Measurements from ENCODE around the gene TOR1B.

DNA sequence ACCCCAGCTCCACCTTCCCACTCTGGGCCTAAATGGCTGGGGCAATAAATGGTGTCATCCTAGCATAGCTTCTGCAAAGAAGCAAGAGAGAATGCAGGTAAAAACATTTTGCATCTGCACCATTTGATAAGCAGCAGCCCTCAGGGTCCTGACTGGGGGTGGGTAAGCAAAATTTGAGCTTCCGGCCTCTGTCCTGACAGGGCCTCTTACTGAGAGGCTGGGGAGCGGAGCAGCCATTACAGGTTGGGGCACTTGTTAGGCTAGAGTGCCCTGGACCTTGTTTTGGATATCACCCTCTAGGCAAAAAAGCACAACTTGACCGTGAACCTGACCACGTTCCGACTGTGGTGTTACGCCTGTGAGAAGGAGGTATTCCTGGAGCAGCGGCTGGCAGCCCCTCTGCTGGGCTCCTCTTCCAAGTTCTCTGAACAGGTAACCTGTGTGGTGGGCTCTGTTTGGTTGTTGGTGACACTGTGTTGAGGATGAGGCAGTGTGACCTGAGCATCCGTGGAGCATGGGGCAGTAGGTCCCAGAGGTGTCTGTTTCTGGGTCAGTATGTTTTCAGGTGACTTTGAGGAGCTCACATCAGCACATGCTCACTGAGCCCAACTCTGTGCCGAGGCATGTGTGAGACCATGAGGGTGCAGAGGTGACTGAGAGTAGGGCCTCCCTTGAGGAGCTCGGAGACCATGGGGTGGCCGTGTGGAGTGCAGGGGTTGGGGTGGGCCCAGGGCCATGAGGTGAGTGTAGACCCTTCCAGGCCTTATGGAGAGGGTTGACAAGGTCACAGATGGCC is 55.4 kb downstream of the TOR1B start:
- TF ChIP-seq, protein P1, sequence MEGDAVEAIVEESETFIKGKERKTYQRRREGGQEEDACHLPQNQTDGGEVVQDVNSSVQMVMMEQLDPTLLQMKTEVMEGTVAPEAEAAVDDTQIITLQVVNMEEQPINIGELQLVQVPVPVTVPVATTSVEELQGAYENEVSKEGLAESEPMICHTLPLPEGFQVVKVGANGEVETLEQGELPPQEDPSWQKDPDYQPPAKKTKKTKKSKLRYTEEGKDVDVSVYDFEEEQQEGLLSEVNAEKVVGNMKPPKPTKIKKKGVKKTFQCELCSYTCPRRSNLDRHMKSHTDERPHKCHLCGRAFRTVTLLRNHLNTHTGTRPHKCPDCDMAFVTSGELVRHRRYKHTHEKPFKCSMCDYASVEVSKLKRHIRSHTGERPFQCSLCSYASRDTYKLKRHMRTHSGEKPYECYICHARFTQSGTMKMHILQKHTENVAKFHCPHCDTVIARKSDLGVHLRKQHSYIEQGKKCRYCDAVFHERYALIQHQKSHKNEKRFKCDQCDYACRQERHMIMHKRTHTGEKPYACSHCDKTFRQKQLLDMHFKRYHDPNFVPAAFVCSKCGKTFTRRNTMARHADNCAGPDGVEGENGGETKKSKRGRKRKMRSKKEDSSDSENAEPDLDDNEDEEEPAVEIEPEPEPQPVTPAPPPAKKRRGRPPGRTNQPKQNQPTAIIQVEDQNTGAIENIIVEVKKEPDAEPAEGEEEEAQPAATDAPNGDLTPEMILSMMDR (IDR thresholded peaks at IDR 0.05; ENCODE audit: poor library complexity, severe bottlenecking) = no peak
- TF ChIP-seq EZH2 (IDR thresholded peaks at IDR 0.05; ENCODE audit: borderline replicate concordance, insufficient read depth, low read length, poor library complexity, severe bottlenecking) = no peak
- no peak for TF ChIP-seq REST (IDR thresholded peaks at IDR 0.05; ENCODE audit: borderline replicate concordance)
- no peak for TF ChIP-seq POLR2AphosphoS5 (IDR thresholded peaks at IDR 0.05)
- no peak for TF ChIP-seq RAD21 (conservative IDR thresholded peaks at IDR 0.05)
- TF ChIP-seq EP300 (conservative IDR thresholded peaks at IDR 0.05; ENCODE audit: poor library complexity, severe bottlenecking) = no peak
- no peak for TF ChIP-seq MXI1 (conservative IDR thresholded peaks at IDR 0.05; ENCODE audit: poor library complexity, severe bottlenecking)
- TF ChIP-seq SMC3 (conservative IDR thresholded peaks at IDR 0.05; ENCODE audit: poor library complexity) = no peak
- TF ChIP-seq TAF1 (IDR thresholded peaks at IDR 0.05; ENCODE audit: low read depth) = no peak
